ENCODE results near the gene CEP112.

The CEP112 gene

DNA sequence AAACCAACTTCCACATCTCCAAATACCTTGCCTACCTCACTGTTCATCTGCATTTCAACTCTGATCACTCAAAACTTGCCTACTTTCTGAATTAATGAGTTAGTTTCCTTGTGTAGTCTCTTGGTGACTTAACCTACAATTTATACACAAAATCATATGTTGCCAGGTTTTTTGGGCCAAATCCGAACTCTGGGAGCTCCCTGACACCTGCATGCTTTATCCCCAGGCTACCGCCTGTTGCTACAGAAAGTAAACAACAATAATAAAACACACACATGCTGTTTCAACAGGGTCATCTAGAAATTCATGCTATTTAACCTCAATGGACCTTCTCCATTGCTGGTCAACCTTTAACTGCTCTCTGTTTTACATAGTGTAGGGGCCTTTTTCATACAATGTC, 526.0 kb downstream of the CEP112 start:
- no peak for DNase-seq

DNA sequence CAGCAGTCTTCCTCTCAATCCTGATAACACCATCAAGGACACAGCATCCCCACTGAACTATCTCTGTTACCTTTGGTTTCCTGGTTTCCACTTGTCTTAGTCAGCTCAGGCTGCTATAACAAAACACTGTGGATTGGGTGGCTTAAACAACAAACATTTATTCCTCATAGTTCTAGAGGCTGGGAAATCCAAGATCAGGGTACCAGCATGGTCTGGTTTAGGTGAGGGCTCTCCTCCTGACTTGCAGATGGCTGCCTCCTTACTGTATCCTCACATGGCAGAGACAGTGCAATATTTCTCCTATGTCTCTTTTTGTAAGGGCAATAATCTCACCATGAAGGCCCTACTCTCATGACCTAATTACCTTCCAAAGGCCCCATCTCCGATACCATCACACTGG, 527.2 kb downstream of the CEP112 start:
- no peak for DNase-seq

DNA sequence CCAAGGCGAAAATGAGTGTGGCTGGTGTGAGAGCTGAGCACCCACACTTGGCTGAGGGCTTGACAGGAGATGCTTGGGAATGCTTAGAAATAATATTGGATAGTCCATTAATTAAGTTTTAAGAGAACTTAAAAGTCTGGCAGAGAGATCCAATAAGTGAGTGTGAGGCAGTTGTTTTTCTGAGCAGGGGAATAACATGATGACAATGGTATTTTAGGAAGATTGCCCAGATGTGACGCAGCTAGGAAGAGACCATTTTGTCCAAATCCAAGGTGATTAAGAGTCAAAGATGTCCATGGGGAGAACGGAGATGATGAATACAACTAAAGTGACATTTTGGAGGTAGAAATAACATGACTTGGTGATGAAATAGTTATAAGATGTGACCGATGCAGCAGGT, 527.7 kb downstream of the CEP112 start:
- no peak for DNase-seq

DNA sequence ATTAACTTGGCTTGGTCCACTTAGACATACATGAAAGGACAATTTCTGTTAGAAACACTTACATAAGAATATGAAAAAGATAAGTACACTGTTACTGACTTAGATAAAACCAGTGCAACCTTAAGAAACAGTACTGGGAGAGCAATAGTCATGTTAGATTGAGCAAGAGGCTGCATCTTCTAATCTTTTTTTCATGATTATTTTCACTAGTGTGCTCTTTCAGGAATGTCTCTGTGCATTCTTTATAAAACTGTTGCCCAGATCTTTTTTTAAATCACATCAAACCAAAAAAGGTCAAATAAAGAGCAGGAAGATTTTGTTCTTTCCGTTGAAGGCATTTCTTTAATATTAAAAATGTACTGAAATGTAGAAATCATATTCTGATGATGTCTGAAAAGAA, 529.7 kb downstream of the CEP112 start:
- DNase-seq, result no peak

DNA sequence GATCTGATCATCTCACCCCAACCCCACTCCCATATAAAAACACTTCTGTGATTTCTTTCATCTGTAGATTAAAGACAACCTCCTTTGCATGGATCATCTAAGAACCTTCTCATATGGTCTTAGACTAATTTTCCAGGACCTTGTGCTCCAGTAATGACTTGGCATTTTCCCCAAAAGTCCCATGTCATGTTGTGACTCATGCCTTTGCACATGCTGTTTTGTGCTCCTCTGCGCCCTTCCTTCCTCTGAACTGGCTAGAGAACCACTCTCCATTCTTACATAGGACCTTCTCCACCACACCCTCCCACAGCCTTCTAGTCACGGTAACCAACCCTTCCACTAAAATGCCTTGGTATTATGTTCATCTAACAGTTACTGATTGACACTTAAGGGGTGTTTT, 531.0 kb downstream of the CEP112 start:
- no peak for DNase-seq

DNA sequence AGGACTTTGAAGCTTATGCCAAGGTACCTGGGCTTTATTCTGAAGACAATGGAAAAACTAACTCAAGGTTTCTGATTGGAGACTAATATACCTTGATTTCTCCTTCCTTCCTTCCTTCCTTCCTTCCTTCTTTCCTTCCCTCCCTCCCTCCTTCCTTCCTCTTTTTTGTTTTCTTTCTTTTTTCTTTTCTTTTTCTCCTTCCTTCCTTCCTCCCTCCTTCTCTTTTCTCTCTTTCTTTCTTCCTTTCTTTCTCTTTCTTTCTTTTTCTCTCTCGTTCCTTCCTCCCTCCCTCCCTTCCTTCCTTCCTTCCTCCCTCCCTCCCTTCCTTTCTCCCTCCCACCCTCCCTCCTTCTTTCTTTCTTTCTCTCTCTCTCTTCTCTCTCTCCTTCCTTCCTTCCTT, 531.9 kb downstream of the CEP112 start:
- no peak for DNase-seq

DNA sequence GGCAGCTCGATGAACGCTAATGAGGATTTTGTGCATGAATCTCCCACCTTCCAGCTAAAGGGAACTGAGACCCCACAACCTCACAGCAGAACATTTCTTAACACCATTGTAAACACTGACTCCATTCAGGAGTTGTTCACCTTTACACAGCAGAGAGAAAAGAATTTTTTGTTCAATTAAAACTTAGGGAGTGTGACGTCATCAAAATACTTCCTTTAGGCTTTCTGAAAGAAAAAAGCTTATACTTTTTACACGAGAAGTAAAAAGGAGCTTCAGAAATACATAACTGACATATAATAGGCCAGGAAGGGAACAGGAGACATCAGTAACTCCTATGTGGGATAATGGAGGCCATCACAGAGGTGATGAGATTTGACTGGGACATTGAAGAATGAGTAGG, 532.4 kb downstream of the CEP112 start:
- no peak for DNase-seq

DNA sequence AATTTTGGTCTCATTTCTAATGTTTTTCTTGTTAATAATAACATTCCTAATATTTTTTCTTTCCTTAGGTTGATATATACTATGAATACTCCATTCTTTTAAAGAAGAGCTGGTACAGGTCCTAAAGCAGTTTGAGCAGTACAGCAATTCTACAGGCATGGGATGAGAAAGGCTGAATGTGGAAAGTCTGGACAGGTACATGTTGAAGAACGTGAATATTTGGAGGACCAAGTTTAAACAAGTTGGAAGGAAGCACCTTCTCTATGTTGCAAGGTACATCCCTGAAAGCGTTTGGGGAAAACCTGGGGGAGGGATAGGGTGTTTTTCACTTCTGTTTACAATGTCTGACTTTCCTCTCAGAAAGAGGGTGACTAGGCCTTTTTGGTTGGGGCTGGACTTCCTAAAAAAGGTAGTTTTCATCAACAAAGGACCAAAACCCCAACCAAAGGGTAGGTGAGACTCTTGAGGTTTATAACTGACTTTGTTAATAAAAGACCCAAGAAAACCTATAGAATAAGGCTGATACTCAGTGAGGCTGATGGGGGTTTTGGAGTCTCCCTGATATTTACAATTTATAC, 534.6 kb downstream of the CEP112 start:
- no peak for DNase-seq

DNA sequence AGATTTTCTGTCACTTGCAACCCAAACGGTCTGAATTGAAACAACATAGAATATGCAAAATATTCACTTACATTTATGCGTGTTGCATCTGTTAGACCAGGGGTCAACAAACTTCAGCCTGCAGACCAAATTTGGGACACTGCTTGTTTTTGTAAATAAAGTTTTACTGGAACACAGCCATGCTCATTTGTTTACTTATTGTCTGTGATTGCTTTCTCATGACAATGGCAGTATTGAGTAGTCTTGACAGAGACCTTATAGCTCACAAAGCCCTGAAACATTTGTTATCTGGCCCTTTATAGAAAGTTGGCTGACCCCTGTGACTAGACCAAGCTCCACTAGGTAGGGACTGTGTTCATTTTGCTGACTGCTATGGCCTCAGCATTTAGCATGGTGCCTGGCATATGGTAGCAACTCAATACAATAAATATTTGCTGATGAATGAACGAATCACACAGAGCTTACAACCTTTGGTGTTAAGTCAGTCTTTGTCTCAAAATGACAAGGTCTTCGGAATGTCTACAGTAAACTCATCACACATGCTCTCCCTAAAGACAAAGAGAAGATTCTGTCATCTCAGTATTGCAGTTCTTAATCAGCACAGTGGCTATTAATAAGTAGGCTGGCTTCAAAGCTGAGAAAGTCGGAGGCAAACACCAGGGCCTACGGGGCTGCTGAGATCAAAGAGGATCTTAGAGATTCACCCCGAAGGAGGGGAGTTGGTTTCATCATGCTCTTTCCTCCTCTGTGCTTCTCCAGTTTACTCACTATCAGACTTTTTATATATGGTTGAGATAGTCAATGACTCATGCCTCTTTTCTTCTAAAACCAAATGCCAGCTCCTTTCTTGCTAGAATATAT, 535.3 kb downstream of the CEP112 start:
- DNase-seq, result no peak

DNA sequence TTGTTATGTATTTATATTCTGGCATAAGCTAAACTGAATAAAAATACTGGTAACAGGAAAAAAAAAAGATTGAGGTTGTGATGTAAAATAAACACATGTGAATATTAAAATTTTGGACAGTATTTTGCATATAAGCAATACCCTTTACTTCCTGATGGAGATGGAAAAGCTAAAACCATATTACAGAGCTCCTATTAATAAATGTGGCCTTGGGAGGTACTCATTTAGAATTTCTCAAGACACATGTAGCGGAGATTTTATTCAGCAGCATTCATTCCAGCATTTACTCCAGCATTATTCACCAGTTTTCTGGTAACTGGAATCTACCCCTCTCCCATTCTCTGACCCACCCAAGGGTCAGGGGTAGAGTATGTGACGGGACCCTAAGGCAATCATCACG, 536.2 kb downstream of the CEP112 start:
- no peak for DNase-seq

DNA sequence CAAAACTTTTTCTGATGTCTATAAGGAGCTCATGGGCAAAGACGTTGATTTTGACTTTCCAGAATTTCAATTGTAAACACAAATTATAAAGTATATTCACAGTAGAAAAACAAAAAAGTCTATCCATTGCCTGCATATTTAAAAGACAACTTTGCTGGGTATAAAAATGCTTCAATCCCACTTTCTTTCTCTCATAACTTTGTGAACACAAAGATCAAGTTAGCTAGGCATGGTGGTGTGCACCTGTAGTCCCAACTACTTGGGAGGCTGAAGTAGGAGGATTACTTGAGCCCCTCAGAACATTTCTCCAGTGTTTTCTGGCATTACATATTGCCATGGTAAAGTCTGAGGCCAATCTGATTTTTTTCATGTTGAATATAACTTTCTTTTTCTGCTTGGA, 547.4 kb downstream of the CEP112 start:
- DNase-seq, result no peak

DNA sequence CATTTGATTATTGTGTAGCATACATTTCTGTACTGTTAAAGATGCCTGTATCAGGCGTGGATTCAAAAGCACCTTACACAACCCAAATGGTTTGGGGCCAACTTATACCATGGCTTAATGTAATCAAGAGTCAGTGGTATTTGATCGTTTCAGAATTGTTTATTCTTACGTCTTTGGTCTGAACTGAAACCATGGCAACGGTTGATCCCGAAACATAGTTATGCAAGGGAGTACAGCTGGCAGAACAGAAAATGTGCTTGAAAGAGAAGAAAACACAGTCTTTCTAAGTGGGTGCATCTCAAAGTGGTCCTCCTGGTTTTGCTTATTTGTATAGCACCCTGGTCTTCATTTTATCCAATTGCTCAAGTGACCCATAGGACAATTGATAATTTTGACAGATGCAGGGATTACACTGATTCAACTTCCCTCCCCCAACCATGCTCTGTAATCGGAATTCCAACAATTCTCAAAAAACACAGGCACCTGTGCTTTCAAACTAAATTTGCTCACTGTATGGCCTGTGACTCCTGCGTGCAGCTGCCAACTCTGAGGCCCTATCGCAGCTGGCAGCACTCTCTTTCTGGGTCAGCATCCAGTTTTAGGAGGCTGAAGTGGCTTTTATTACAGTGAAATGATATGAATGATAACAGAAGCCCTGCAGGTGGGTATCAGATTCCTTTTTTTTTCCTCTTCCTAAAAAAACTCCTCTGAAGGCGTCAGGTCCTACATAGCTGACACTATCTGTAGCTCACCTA, 553.5 kb downstream of the CEP112 start:
- no peak for DNase-seq

DNA sequence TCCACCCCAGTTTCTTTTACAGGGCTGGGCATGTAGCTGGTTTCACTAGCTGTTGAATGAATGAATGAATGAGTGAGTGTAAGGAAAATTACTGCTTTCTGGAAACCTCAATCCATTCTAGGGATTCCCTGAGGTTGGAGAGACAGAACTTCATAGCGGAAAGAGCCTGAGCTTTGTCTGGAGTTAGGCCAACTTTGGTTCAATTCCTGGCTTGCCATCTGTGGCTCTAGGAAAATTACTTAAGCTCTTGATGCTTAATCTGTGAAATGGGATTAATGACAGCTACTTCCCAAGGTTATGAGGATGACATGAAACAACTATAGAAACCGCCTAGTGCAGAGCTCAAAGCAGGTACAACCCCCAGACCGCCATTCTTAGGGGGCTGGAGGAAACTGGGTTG, 554.1 kb downstream of the CEP112 start:
- DNase-seq, result no peak

DNA sequence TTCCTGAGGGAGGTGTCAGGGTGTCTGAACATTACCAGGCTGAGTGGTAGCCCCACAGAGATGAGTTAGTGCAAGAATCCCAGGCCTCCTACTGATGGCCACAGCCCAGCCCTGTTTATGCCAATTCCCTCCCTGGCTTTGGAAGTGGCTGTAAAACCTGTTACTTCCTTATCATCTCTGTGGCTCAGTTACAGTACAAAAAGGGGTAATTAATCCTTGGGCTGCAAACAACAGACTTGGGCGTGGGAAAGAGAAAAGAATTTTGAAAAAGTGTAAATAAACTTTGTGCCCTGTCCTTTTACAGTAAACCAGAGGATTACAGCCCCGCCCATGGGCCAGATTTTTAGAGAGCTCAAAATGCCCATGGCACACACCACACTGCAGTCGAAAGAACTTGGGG, 557.4 kb downstream of the CEP112 start:
- DNase-seq, result no peak

DNA sequence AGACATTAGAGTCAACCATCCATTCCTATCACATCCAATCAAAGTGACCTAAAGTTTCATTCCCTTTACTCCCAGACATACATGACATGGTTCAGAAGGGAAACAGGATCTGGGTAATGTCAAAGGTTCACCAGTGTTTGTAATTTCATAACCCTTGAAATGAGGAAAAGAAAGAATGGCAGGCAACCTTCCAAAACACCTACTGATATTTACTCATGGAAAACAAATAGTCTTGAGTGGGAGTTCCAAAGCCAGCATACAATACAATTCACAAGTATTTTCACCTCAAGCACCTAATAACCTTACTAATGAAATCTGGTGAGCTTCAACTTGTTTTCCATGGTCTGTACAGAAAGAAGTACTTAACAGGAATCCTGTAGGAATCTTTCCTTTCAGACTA, 557.9 kb downstream of the CEP112 start:
- no peak for DNase-seq

DNA sequence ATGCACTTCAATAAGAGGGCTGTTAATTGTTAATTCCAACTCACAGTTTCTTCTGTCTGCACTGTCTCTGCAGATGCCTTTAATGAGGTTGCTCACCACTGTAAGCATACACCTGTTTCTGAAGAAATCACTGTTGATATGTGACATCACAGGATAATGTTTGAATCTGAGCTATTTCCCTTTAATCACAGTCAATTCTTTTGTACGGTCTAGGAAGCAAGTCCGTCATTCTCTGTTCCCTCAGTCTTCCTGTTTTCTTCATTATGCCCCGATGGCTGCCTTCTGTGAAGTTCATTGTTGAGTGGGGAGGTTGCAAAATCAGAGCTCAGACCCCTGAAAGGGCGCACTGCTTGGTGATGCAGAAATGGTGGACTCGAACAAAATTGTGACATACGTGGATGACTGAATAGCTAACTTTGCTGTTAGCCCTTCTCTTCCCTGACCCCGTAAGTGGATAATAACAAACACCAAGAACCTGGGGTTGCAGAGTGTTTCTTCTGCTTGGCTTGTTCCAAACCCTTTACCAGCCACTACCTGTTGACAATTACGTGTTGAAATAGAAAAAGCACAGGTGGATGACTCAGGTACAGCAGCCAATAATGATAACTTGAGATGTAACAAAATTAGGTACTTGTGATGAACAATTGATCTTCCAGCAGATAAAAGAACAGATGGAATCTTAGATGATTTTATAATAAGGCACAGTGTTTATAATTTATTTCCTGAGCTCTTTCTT, 558.6 kb downstream of the CEP112 start:
- DNase-seq, result no peak

DNA sequence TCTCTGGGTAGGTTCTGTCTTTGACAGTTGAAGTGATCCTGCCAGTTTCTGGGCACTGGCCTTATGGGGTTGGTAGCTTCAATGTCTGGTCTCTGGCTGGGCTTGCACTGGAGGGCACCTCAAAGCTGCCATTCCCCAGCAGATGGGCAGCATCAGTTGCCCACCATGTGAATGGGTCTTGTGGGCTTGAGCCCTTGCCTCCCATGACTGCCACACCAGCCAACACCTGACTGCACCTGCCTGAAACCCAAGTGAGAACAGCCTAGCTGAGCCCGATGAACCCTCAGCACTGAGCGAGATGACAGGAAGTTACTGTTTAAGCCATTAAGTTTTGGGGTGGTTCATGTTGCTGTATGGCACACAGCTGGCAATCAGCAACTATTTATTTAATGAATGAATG, 561.4 kb downstream of the CEP112 start:
- no peak for DNase-seq

DNA sequence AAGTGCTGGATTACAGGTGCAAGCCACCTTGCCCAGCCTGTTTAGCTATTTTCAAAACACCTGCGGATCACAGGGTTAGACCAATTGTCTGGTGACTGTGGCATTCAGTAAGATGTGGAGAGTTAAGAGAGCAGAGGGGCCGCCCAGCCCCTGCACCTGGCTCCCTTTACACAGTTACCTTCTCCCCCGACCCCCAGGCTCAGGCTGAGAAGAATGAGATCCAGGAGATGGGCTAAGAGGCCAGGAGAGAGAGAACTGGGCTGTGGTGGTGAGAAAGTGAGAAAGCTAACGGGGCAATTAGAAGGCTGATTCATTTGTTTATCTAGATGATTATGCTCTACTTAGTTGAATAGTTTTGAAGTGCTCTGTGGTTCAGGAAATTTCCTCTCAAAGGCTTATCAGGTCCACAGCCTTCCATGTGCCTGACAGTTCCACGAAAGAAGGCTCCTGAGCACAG, 562.7 kb downstream of the CEP112 start:
- no peak for DNase-seq

DNA sequence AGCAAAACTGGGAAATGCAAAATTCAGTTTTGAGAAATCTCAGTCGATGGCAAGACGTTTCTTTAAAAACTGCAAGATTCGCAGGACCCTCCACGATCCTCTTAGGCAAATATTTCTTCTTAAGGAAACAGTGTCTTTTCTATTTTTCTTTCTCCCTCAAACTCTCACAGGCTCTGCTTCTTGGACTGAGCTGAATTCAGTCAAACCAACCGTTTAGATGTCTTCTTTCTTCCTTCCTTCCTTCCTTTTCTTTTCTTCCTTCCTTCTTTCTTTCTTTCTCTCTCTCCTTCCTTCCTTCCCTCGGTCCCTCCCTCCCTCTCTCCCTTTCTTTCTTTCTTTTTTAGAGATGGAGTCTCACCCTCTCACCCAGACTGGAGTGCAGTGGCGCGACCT, 563.3 kb downstream of the CEP112 start:
- no peak for DNase-seq

DNA sequence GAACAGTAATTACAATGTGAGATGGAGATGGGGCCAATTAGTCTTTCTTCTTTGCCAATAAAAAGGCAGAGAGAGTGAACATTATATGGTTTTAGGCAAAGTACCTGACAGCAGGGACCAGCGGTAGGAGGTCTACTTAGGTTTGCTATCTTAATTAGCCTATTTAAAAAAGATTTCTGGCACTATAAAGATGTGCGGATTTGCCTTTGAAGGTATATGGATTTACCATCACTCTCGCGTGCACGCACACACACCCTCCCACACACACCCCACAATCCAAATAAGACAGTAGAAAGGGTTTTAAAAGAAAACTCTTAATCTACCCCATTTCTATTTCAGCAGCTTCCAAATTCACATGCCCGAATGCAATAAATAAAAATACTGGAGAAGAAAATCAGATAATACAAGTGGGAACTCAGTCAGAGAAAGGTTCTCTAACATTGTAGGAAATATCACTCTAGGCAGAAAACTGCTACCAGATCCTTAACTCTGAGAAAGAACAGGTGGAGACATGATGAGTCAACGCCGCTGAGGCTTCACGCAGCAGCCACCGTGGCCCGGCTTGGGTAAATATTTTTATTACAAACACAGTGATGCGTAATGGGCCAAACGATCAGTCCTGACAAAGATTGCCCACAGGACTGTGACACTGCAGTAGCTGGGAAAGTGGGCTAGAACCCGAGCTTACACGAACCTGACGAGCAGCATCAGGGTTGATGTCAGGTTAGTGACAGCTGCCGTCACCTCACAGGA, 563.9 kb downstream of the CEP112 start:
- no peak for DNase-seq

DNA sequence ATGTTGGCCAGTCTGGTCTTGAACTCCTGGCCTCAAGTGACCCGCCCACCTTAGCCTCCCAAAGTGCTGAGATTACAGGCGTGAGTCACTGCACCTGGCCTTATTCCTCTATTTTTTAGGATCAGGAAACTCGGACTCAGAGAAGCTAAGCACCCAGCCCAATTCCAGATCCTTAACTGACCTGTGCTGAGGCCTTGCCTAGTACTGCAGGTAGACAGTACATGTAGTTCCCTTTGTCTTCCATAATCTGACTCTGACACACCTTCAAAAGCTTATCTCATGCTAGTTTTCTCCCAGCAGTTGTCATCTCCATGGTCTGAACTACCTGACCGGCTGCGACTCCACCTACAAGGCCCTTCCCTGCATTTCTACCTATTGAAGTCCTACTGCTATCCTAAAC, 564.8 kb downstream of the CEP112 start:
- DNase-seq, result no peak

DNA sequence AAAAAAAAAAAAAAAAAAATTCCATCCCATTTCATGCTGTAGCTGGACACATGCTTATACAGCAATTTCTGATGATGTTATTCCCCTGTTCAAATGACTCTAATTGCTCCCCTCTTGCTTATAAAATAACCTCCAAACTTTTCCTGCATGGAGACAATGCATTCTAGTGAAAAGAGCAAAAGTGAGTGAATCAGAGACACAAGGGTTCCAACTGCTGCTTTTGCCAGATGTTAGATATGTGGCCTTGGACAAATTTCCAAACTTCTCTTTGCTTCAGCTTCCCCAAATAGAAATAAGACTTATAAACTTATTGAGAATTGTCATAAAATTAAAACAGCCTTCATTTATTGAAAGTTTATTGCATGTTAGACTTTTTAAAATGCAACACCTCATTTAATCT, 565.5 kb downstream of the CEP112 start:
- DNase-seq, result no peak

DNA sequence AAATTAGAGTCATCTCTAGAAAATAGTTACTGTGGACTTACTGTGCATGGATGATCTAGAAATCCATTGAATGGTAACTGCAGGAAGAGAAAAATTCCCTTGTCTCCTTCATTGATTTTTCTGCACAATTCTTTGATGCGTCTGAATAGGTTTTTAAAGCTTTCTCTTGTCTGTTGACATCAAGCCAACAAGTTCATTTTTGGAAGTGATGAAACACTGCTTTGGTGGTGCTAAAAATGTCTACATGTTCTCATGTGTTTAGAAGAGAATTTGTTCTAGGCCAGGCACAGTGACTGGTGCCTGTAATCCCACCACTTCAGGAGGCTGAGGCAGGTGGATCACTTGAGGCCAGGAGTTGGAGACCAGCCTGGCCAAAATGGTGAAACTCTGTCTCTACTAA, 573.4 kb downstream of the CEP112 start:
- no peak for DNase-seq
